Caco-2 (cell line): ENCODE results near the gene AS3MT. TPM values are rescaled to one million over a fixed set of nuclear protein-coding genes. Genes with fewer than 3 reads are reported as not detected.

ENCODE experiments used
- BruUV-seq: library from RNA; stranded (reverse); fragments of 400-500 nt; replicated peaks from 2 replicates; lab custom pipeline; 2021; lab: Mats Ljungman, UMichigan
- CTCF ChIA-PET: fragments of 300-600 bp; sonication (Branson Sonifier 250); formaldehyde crosslinking; loops from one replicate; lab custom pipeline; 2022; ENCODE audit warnings: antibody characterized with exemption; lab: Charles Lee
- POLR2A ChIA-PET: fragments of 300-600 bp; sonication (Branson Sonifier 250); formaldehyde crosslinking; loops from one replicate; lab custom pipeline; 2022; ENCODE audit warnings: antibody characterized with exemption; lab: Charles Lee
- DNase-seq, 2 experiments: peaks; one replicate each; pipeline versions ENCODE4 v3.0.0 to v3.0.0-alpha.2; 2020 to 2022
- H3K27me3 ChIP-seq: replicated peaks from 2 replicates; pipeline ENCODE4 v1.6.0; 2011; ENCODE audit warnings: low read length; ENCODE audit not compliant: control insufficient read depth, insufficient read depth
- H3K36me3 ChIP-seq: 2 replicates; pipeline ENCODE4 v1.5.1; 2011; ENCODE audit warnings: low read length; ENCODE audit not compliant: control insufficient read depth, insufficient read depth
- H3K4me1 ChIP-seq: fragments of 250-450 bp; sonication (Bioruptor Pico); 2 replicates; pipeline ENCODE4 v1.5.1; 2020; ENCODE audit warnings: mild to moderate bottlenecking
- H3K4me3 ChIP-seq: 2 replicates; pipeline ENCODE4 v1.5.1; 2011; ENCODE audit warnings: low read depth, mild to moderate bottlenecking, control low read depth, low read length
- H3K9me3 ChIP-seq: fragments of 250-450 bp; sonication (Bioruptor Pico); 2 replicates; pipeline ENCODE4 v1.5.1; 2020; ENCODE audit warnings: mild to moderate bottlenecking, moderate library complexity
- H3K27ac Mint-ChIP-seq: one replicate; pipeline ENCODE4 v1.8.0; 2022; ENCODE audit warnings: mixed read lengths; ENCODE audit not compliant: unreplicated experiment
- H3K27me3 Mint-ChIP-seq: one replicate; pipeline ENCODE4 v1.8.0; 2022; ENCODE audit warnings: mixed read lengths; ENCODE audit not compliant: insufficient read depth, unreplicated experiment
- H3K36me3 Mint-ChIP-seq: one replicate; pipeline ENCODE4 v1.8.0; 2022; ENCODE audit warnings: mild to moderate bottlenecking, mixed read lengths; ENCODE audit not compliant: insufficient read depth, unreplicated experiment
- H3K4me1 Mint-ChIP-seq: one replicate; pipeline ENCODE4 v1.8.0; 2022; ENCODE audit warnings: low read depth, mixed read lengths; ENCODE audit not compliant: unreplicated experiment
- H3K4me3 Mint-ChIP-seq: one replicate; pipeline ENCODE4 v1.8.0; 2022; ENCODE audit warnings: mild to moderate bottlenecking, moderate library complexity, mixed read lengths; ENCODE audit not compliant: unreplicated experiment
- H3K9me3 Mint-ChIP-seq: one replicate; pipeline ENCODE4 v1.8.0; 2022; ENCODE audit warnings: mixed read lengths; ENCODE audit not compliant: unreplicated experiment
- CTCF ChIP-seq, 2 experiments: fragments of 200-600 bp in 1 of 2; IDR thresholded peaks; 1 replicate in 1 of 2; 2 replicates in 1 of 2; pipeline versions ENCODE4 v1.5.1 to v1.8.0; 2011 to 2022; ENCODE audit warnings: antibody characterized with exemption in 1 of 2, control low read depth in 1 of 2, inconsistent platforms in 1 of 2, low read depth in 1 of 2, low read length in 1 of 2, mild to moderate bottlenecking in 1 of 2, moderate library complexity in 1 of 2; ENCODE audit not compliant: insufficient read depth in 1 of 2, severe bottlenecking in 1 of 2, unreplicated experiment in 1 of 2
- intact Hi-C: fragments of 100-400 bp; cut with micrococcal nuclease; formaldehyde crosslinking; loops from one replicate; pipeline ENCODE4 v1.10.0; 2022; ENCODE audit not compliant: unreplicated experiment
- total RNA-seq: library from RNA; stranded (reverse); gene quantifications from 2 replicates; pipeline ENCODE4 v1.2.3, GENCODE V29; 2022

Gene AS3MT
- total RNA-seq, 1 experiment from 2014 or later, result 6.4 TPM

- H3K9me3 ChIP-seq, result no peaks in the 10 kb centered on the region
- ChIA-PET POLR2A (no interaction called here), CTCF (no interaction called here)
- no TSS peak for BruUV-seq
- H3K36me3 ChIP-seq, result no peaks in the 10 kb centered on the region
- H3K36me3 Mint-ChIP-seq, result peaks cover 6% of the 10 kb centered on the region
- intact Hi-C loops, result no loop called here
- peaks cover 7% of the 10 kb centered on the region for H3K4me1 Mint-ChIP-seq
- H3K27me3 Mint-ChIP-seq, result no peaks in the 10 kb centered on the region
- no peak overlapping the region for H3K4me3 ChIP-seq
- H3K9me3 Mint-ChIP-seq, result no peaks in the 10 kb centered on the region
- no peaks in the 10 kb centered on the region for H3K27me3 ChIP-seq
- TF ChIP-seq CTCF (IDR thresholded peaks at IDR 0.05; ENCODE audit: insufficient read depth in 1 of 2, low read depth in 1 of 2, low read length in 1 of 2, severe bottlenecking in 1 of 2, unreplicated experiment in 1 of 2), result no peak
- no peak overlapping the region for H3K27ac Mint-ChIP-seq
- H3K4me3 Mint-ChIP-seq, result no peak overlapping the region
- no peaks in the 10 kb centered on the region for H3K4me1 ChIP-seq
- no peak for DNase-seq
These were observed 9.4 kb upstream of the AS3MT start for GRCh38 chr10:102859911-102860310.

- Histone ChIP-seq H3K27me3 (no peaks in the 10 kb centered on the region), H3K36me3 (no peaks in the 10 kb centered on the region), H3K4me3 (no peak overlapping the region), H3K9me3 (no peaks in the 10 kb centered on the region), H3K4me1 (no peaks in the 10 kb centered on the region)
- no peaks in the 10 kb centered on the region for H3K27me3 Mint-ChIP-seq
- H3K9me3 Mint-ChIP-seq, result no peaks in the 10 kb centered on the region
- H3K27ac Mint-ChIP-seq, result no peak overlapping the region
- BruUV-seq, result TSS peak; percentile 31
- POLR2A ChIA-PET, result no interaction called here
- TF ChIP-seq CTCF (IDR thresholded peaks at IDR 0.05; ENCODE audit: insufficient read depth in 1 of 2, low read depth in 1 of 2, low read length in 1 of 2, severe bottlenecking in 1 of 2, unreplicated experiment in 1 of 2), result no peak
- no peak for DNase-seq
- H3K36me3 Mint-ChIP-seq, result peaks cover 6% of the 10 kb centered on the region
- H3K4me1 Mint-ChIP-seq, result no peaks in the 10 kb centered on the region
- CTCF ChIA-PET, result no interaction called here
- intact Hi-C loops, result no loop called here
- no peak overlapping the region for H3K4me3 Mint-ChIP-seq
These were observed 5.6 kb upstream of the AS3MT start for GRCh38 chr10:102863660-102864059.

- ChIA-PET POLR2A (no interaction called here), CTCF (no interaction called here)
- no peaks in the 10 kb centered on the region for H3K9me3 Mint-ChIP-seq
- H3K4me1 Mint-ChIP-seq, result peaks cover 5% of the 10 kb centered on the region
- no peak for TF ChIP-seq CTCF (IDR thresholded peaks at IDR 0.05; ENCODE audit: insufficient read depth in 1 of 2, low read depth in 1 of 2, low read length in 1 of 2, severe bottlenecking in 1 of 2, unreplicated experiment in 1 of 2)
- Histone ChIP-seq H3K4me3 (no peak overlapping the region), H3K4me1 (peaks cover 6% of the 10 kb centered on the region; the same call in 1 of the 2 replicates), H3K9me3 (no peaks in the 10 kb centered on the region), H3K36me3 (no peaks in the 10 kb centered on the region), H3K27me3 (no peaks in the 10 kb centered on the region)
- DNase-seq, result no peak
- H3K36me3 Mint-ChIP-seq, result peaks cover 3% of the 10 kb centered on the region
- no peak overlapping the region for H3K4me3 Mint-ChIP-seq
- intact Hi-C loops, result no loop called here
- H3K27me3 Mint-ChIP-seq, result no peaks in the 10 kb centered on the region
- no TSS peak for BruUV-seq
- H3K27ac Mint-ChIP-seq, result no peak overlapping the region
These were observed 3.6 kb upstream of the AS3MT start for GRCh38 chr10:102865620-102866019.
